Stimulated activated naive CD8-positive, alpha-beta T cell treated with anti-CD3 and anti-CD28 coated beads, Interleukin-15, amount 100 ng/mL, for 72 hours (primary cell): ENCODE data around the gene BNIP1.
"Not testable (repeated sequence)": the region's sequence is repeated elsewhere in the genome, so short reads cannot be mapped to it uniquely, and the experiment has no call there.

Source experiments
- ATAC-seq: fragments of 150-1000 bp; cut with Tn5 transposase; 2 replicates; pipeline ENCODE4 v1.10.0; 2021; ENCODE audit warnings: mild to moderate bottlenecking, moderate library complexity
- DNase-seq, 2 donors: peaks; one replicate each; pipeline ENCODE4 v3.0.0; 2021 to 2022
- H3K27ac Mint-ChIP-seq, 2 donors: one replicate each; pipeline ENCODE4 v1.8.0; 2022; ENCODE audit warnings: mild to moderate bottlenecking in 2 of 2, mixed read lengths in 2 of 2, moderate library complexity in 2 of 2
- H3K27me3 Mint-ChIP-seq: one replicate; pipeline ENCODE4 v1.8.0; 2022; ENCODE audit warnings: mixed read lengths
- H3K4me1 Mint-ChIP-seq: one replicate; pipeline ENCODE4 v1.8.0; 2022; ENCODE audit warnings: mild to moderate bottlenecking, mixed read lengths
- H3K4me3 Mint-ChIP-seq, 2 donors: one replicate each; pipeline ENCODE4 v1.8.0; 2022; ENCODE audit warnings: mild to moderate bottlenecking in 2 of 2, mixed read lengths in 2 of 2, moderate library complexity in 1 of 2
- H3K9me3 Mint-ChIP-seq, 2 donors: one replicate each; pipeline ENCODE4 v1.8.0; 2022; ENCODE audit warnings: mixed read lengths in 2 of 2

The BNIP1 gene

DNA sequence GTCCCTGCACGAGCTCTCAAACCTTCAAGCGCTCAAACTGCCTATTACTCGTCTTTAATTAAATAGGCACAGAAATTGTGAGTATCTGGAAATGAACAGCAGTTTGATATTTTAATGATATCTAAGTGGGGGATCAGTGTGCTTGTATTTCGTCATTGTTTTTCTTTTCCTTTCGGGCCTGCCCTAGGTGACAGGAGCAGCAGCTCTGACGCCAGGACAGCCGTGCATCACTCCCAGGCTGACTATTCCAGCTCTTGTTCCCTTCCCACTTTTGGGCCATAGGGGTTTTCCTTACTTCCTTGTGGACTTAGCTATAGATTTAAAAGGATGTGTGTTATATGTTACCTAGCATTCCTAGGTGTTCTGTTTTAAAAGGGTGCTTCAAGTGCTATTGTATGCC is 9.5 kb downstream of the BNIP1 start:
- Mint-ChIP-seq H3K27ac (no peak overlapping the region), H3K27me3 (no peaks in the 10 kb centered on the region), H3K9me3 (peaks cover 4 to 9% of the 10 kb centered on the region in 2 donors), H3K4me3 (no peak overlapping the region), H3K4me1 (no peaks in the 10 kb centered on the region)
- no peak for ATAC-seq
- no peak for DNase-seq

DNA sequence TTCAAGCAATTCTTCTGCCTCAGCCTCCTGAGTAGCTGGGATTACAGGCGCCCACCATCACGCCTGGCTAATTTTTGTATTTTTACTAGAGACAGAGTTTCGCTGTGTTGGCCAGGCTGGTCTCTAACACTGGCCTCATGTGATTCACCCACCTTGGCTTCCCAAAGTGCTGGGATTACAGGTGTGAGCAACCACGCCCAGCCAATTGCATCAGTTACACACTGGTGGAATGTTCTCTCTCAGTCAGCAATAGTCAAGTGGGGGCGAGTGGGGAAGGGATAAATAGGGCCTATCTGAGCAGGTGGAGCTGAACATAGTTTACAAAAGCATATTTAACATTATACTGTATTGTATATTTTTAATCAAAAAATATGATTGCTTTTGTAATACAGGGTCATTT is 10.3 kb downstream of the BNIP1 start:
- H3K27me3 Mint-ChIP-seq, H3K4me1 Mint-ChIP-seq, H3K27ac Mint-ChIP-seq, H3K9me3 Mint-ChIP-seq, DNase-seq, H3K4me3 Mint-ChIP-seq, ATAC-seq: not testable (repeated sequence)

DNA sequence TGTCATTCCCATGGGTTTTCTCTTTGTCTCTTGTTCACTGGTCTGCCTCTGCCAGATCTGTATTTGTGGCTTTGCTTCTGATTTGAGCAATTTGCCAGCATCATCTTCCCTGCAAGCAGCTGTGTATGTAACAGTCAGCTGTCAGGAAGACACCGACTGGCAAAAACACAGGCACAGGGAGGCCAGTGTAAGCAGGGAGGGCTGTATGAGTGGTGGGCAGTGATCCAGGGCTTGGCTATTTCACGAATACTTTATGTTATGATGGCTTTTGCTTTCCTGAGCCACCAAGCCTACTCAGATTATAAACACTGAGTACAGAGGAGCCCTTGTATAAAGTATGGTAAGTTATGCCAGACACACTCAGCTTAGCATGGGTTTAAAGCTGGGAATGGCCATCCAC is 11.6 kb downstream of the BNIP1 start:
- ATAC-seq (no peak), DNase-seq (no peak)
- Mint-ChIP-seq H3K27me3 (no peaks in the 10 kb centered on the region), H3K9me3 (no peaks in the 10 kb centered on the region), H3K4me3 (no peak overlapping the region), H3K27ac (peak overlapping the region in 1 of 2 donors; percentile 59), H3K4me1 (no peaks in the 10 kb centered on the region)

DNA sequence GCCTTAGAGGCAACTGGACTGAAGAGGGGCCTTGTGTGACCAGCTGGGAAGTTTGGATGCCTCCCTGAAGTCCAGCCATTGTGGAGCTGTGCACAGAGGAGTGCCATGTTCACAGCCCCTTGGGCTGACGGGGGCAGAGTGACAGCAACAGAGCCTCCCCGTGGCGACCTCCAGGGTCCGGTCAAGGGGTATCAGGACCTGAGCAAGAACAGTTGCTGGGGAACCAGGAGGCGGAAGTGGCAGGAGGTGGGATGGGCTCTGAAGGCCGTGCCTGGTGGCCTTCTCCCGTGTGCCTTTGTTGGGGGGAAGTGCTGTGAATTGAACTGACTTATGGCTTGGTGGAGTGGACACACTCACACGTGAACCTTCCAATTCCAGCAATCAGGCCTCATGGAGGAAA is 14.0 kb downstream of the BNIP1 start:
- no peaks in the 10 kb centered on the region for H3K9me3 Mint-ChIP-seq
- H3K27ac Mint-ChIP-seq: no peak overlapping the region
- no peaks in the 10 kb centered on the region for H3K4me1 Mint-ChIP-seq
- H3K4me3 Mint-ChIP-seq: no peak overlapping the region
- no peaks in the 10 kb centered on the region for H3K27me3 Mint-ChIP-seq
- ATAC-seq (no peak), DNase-seq (no peak)

DNA sequence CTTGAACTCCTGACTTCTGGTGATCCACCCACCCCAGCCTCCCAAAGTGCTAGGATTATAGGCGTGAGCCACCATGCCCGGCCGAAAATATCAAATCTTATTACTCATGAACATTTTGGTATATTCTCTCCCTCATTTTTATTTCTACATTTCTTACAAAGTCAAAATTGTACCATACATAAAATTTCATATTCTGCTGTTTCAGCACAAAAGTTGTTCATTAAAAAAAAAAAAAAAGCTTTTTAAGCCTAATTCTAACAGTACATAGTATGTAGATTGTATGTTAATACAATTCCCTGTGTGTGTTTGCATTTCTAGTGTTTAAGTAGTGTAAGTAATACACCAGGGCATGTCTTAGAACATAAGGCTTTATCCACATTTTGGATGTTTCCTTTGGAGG is 14.9 kb downstream of the BNIP1 start:
- Mint-ChIP-seq H3K27ac (no peak overlapping the region), H3K4me1 (no peaks in the 10 kb centered on the region), H3K9me3 (no peaks in the 10 kb centered on the region), H3K27me3 (no peaks in the 10 kb centered on the region), H3K4me3 (no peak overlapping the region)
- no peak for DNase-seq
- no peak for ATAC-seq

GRCh38 chr5:173161148-173161547 is 16.8 kb downstream of the BNIP1 start:
- ATAC-seq: no peak
- Mint-ChIP-seq H3K27ac (no peak overlapping the region), H3K27me3 (no peaks in the 10 kb centered on the region), H3K4me3 (no peak overlapping the region), H3K4me1 (no peaks in the 10 kb centered on the region), H3K9me3 (no peaks in the 10 kb centered on the region)
- DNase-seq: no peak

DNA sequence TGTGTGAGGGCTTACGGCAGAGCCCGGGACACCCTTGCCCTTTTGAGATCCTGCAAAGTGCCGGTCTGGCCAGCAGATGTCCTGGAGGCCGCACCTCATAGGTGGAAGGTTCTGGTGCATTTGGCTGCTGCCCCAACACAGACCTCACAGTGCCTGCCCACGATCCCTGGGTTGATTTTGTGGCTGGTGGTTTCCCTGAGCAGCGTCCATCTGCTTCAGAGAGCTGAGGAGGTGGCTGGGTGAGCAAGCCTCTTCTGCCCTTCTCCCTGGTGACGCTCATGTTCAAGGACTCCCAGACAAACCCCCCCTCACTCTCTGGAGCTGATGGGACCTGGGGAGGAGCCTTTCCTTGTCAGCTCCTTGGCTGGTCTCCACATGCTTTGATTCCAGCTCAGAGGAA is 18.9 kb downstream of the BNIP1 start:
- no peaks in the 10 kb centered on the region for H3K27me3 Mint-ChIP-seq

GRCh38 chr5:173165177-173166016 is 21.1 kb downstream of the BNIP1 start:
- ATAC-seq: no peak
- DNase-seq: no peak
- H3K27ac Mint-ChIP-seq: peak overlapping the region in 1 of 2 donors; percentile 75
- H3K9me3 Mint-ChIP-seq: no peaks in the 10 kb centered on the region
- H3K27me3 Mint-ChIP-seq: no peaks in the 10 kb centered on the region
- no peaks in the 10 kb centered on the region for H3K4me1 Mint-ChIP-seq
- no peak overlapping the region for H3K4me3 Mint-ChIP-seq

More for the DNA sequence above, 18.9 kb downstream of the BNIP1 start:
- Mint-ChIP-seq H3K9me3 (no peaks in the 10 kb centered on the region), H3K4me1 (no peaks in the 10 kb centered on the region), H3K4me3 (no peak overlapping the region), H3K27ac (no peak overlapping the region)
- DNase-seq (no peak), ATAC-seq (no peak)

DNA sequence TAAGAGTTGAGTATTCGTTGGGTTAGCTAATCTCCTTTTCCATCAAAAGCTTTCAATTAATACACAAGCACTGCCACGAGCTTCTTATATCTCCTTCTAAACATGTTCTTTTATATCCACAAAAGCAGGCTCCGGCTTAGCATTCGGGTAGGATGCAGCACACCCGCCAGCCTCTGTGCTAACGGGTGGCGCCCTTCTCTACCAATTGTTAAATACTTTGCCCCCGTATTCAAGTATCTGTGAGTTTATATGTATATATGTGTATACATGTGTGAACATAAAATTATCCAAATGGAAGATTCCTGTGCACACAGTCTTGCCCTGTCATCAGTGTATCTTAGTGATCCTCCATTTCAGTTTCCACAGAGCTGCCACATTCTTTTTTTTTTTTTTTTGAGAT is 27.8 kb downstream of the BNIP1 start:
- no peak for ATAC-seq
- no peaks in the 10 kb centered on the region for H3K9me3 Mint-ChIP-seq
- H3K4me3 Mint-ChIP-seq: no peak overlapping the region
- no peaks in the 10 kb centered on the region for H3K4me1 Mint-ChIP-seq
- no peaks in the 10 kb centered on the region for H3K27me3 Mint-ChIP-seq
- H3K27ac Mint-ChIP-seq: no peak overlapping the region
- no peak for DNase-seq

- H3K27me3 Mint-ChIP-seq: no peaks in the 10 kb centered on the region
- ATAC-seq: no peak
- H3K9me3 Mint-ChIP-seq: peaks cover 5 to 12% of the 10 kb centered on the region in 2 donors
- no peak overlapping the region for H3K4me3 Mint-ChIP-seq
- H3K27ac Mint-ChIP-seq: no peak overlapping the region
- DNase-seq: no peak
- H3K4me1 Mint-ChIP-seq: no peaks in the 10 kb centered on the region
Observed at GRCh38 chr5:173175523-173175922, 31.2 kb downstream of the BNIP1 start.

GRCh38 chr5:173178369-173178910 is 34.1 kb downstream of the BNIP1 start:
- DNase-seq (no peak), ATAC-seq (no peak)

DNA sequence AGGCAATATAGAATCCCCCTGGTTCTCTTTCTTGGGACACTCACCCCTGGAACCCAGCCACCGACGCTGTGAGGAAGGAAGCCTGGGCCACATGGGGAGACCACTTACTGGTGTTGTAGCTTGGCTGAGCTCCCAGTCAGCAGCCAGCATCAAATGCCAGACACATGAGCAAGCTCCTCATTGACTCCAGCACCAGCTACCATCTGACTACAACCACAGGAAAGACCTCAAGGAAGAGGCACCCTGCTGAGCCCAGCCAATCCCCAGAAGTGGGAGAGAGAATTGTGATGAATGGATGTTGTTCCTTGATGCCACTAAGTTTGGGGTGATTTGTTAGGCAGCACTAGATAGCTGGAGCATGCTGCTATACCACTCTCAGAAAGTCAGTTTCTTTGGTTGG is 36.0 kb downstream of the BNIP1 start:
- Mint-ChIP-seq H3K4me3 (no peak overlapping the region), H3K27me3 (no peaks in the 10 kb centered on the region), H3K9me3 (peaks cover 5 to 13% of the 10 kb centered on the region in 2 donors), H3K27ac (no peak overlapping the region), H3K4me1 (no peaks in the 10 kb centered on the region)
- ATAC-seq: no peak
- DNase-seq: no peak

More at GRCh38 chr5:173178369-173178910, 34.1 kb downstream of the BNIP1 start:
- Mint-ChIP-seq H3K4me3 (no peak overlapping the region), H3K4me1 (no peaks in the 10 kb centered on the region), H3K27ac (no peak overlapping the region), H3K27me3 (no peaks in the 10 kb centered on the region), H3K9me3 (peaks cover 5 to 13% of the 10 kb centered on the region in 2 donors)

DNA sequence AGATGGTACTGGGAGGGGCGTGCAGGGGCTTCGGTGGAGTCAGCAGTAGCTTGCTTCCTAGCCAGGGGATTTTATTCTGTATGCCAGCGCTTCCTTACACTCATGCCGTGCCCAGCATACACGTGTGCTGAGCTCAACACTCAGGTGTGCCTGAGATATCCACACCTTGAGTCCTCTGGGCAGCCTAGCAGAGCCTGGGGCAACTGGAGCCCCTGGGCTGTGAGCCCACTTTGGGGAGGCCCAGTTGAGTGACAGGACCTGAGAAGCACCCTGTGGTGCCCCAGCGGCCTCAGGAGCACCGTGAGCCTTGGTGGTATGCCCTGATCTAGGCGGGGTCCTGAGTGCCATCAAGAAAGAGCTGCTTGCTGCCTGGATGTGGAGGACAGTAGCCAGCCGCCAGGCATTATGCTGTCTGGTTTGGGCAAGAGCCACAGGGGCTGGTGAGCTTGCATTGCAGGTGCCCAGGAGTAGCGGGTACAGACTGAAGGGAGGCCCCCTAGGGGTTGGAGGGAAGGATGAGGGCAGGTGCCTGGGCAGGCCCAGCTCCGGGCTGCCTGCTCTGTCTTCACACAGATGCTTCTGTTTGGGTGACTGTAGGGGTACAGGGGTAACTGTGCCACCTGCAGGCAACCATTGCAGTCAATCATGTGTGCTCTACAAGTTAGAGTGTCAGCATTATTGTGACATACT is 42.9 kb downstream of the BNIP1 start:
- peaks cover 1% of the 10 kb centered on the region for H3K27me3 Mint-ChIP-seq
- no peaks in the 10 kb centered on the region for H3K9me3 Mint-ChIP-seq
- H3K4me3 Mint-ChIP-seq: no peak overlapping the region
- peak in 1 of 2 donors; percentile 20 for DNase-seq
- H3K4me1 Mint-ChIP-seq: no peaks in the 10 kb centered on the region
- H3K27ac Mint-ChIP-seq: no peak overlapping the region
- ATAC-seq: peak; percentile 87

- H3K9me3 Mint-ChIP-seq: no peaks in the 10 kb centered on the region
- H3K4me3 Mint-ChIP-seq: no peak overlapping the region
- no peak overlapping the region for H3K27ac Mint-ChIP-seq
- ATAC-seq (no peak), DNase-seq (no peak)
- peaks cover 8% of the 10 kb centered on the region for H3K27me3 Mint-ChIP-seq
- no peaks in the 10 kb centered on the region for H3K4me1 Mint-ChIP-seq
Observed at GRCh38 chr5:173188280-173188679, 43.9 kb downstream of the BNIP1 start.

- H3K4me3 Mint-ChIP-seq: no peak overlapping the region
Observed at GRCh38 chr5:173191015-173191414, 46.7 kb downstream of the BNIP1 start.

GRCh38 chr5:173191561-173191960 is 47.2 kb downstream of the BNIP1 start:
- H3K9me3 Mint-ChIP-seq: no peaks in the 10 kb centered on the region
- H3K4me1 Mint-ChIP-seq: no peaks in the 10 kb centered on the region
- DNase-seq (no peak), ATAC-seq (no peak)
- peak overlapping the region in 1 of 2 donors; percentile 42 for H3K27ac Mint-ChIP-seq
- H3K27me3 Mint-ChIP-seq: peaks cover 8% of the 10 kb centered on the region
- H3K4me3 Mint-ChIP-seq: no peak overlapping the region

More at GRCh38 chr5:173191015-173191414, 46.7 kb downstream of the BNIP1 start:
- Mint-ChIP-seq H3K27me3 (peaks cover 8% of the 10 kb centered on the region), H3K4me1 (no peaks in the 10 kb centered on the region), H3K9me3 (no peaks in the 10 kb centered on the region), H3K27ac (no peak overlapping the region)
- ATAC-seq (no peak), DNase-seq (no peak)
